Right lobe of liver (tissue), 4 donors: ENCODE data around the gene CREB5.

Experiments
- CTCF ChIP-seq, 4 donors: fragments of 200-600 bp in 3 of 4; fragments of 450-650 bp in 1 of 4; IDR thresholded peaks; one replicate each; pipeline versions ENCODE4 v1.5.1 to v1.8.0; 2016 to 2022; ENCODE audit warnings: antibody characterized with exemption in 4 of 4, mild to moderate bottlenecking in 2 of 4
- POLR2A ChIP-seq: fragments of 450-650 bp; IDR thresholded peaks from one replicate; pipeline ENCODE4 v1.6.1; 2017; ENCODE audit warnings: antibody characterized with exemption, mild to moderate bottlenecking
- donor health status: DM: no; HTN: no; CAD: no.
- donor health status: DM: no; HTN: no; CAD: no.
- donor health status: DM: no; HTN: yes; CAD: no.

DNA sequence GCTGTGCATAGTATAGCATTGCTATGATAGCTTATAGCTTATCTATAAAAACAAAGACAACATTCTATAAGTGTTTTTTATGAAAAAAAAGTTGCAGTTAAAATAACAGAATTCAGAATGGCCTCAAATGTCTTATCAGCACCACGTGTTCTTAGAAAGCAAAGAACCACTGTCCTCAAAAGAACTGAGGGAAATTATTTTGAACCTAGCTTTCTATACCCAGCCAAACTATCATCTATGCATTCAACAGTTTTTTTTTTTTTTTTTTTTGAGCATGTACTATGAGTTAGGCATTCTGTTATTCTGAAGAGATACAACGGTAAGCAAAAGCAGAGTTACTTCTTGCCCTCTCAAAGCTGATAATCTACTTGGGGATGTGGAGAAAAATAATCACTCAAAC, 247.8 kb downstream of the CREB5 start:
- TF ChIP-seq CTCF (IDR thresholded peaks at IDR 0.05) (no peak), POLR2A (no peak)
